Measurements from ENCODE around the gene CHTF18. TPM values are rescaled to one million over a fixed set of nuclear protein-coding genes. Genes with fewer than 3 reads are reported as not detected.

Gene CHTF18
- total RNA-seq, 1 donor from 2014 or later = 56.8 TPM

DNA sequence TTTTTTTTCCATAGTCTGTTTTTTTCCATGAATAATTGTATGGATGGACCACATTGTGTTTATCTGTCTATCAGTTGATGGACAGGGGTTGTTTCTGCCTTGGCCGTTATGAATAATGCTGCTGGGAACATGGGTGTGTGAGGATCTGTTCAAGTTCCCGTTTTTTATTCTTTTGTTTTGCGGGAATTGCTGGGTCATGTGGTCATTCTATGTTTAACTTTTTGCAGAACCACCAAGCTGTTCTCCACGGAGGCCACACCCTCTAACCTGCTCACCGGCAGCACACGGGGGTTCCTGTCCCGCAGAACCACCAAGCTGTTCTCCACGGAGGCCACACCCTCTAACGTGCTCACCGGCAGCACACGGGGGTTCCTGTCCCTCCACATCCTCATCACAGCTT lies 33.8 kb upstream of the CHTF18 start:
- Mint-ChIP-seq H3K4me1 (ENCODE audit: unreplicated experiment) (peaks cover 11% of the 10 kb centered on the region), H3K27ac (ENCODE audit: unreplicated experiment) (no peak overlapping the region), H3K27me3 (ENCODE audit: unreplicated experiment) (peaks cover 3% of the 10 kb centered on the region), H3K36me3 (ENCODE audit: low read depth, unreplicated experiment) (no peaks in the 10 kb centered on the region), H3K4me3 (ENCODE audit: unreplicated experiment) (no peak overlapping the region), H3K9me3 (ENCODE audit: unreplicated experiment) (no peaks in the 10 kb centered on the region)
- TF ChIP-seq, protein P1, sequence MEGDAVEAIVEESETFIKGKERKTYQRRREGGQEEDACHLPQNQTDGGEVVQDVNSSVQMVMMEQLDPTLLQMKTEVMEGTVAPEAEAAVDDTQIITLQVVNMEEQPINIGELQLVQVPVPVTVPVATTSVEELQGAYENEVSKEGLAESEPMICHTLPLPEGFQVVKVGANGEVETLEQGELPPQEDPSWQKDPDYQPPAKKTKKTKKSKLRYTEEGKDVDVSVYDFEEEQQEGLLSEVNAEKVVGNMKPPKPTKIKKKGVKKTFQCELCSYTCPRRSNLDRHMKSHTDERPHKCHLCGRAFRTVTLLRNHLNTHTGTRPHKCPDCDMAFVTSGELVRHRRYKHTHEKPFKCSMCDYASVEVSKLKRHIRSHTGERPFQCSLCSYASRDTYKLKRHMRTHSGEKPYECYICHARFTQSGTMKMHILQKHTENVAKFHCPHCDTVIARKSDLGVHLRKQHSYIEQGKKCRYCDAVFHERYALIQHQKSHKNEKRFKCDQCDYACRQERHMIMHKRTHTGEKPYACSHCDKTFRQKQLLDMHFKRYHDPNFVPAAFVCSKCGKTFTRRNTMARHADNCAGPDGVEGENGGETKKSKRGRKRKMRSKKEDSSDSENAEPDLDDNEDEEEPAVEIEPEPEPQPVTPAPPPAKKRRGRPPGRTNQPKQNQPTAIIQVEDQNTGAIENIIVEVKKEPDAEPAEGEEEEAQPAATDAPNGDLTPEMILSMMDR (IDR thresholded peaks at IDR 0.05; ENCODE audit: unreplicated experiment) = no peak
- DNase-seq (ENCODE audit: low spot score) = no peak

DNA sequence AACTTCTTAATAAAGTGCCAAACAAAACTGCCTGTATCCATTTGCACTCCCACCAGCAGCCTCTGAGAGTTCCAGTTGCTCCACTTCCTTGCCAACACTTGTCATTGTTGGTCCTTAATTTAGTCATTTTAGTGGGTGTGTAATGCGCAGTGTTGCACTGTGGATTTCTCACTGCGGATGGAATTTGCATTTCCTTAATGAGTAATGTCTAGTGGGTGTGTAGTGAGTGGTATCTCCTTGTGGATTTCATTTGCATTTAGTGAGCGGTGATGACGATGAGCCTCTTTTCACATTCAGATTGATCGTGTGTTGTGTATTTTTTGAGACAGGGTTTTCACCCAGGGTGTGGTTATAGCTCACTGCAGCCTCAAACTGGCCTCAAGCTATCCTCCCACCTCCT lies 32.0 kb upstream of the CHTF18 start:
- Mint-ChIP-seq H3K9me3 (ENCODE audit: unreplicated experiment) (no peaks in the 10 kb centered on the region), H3K27ac (ENCODE audit: unreplicated experiment) (no peak overlapping the region), H3K4me3 (ENCODE audit: unreplicated experiment) (no peak overlapping the region), H3K27me3 (ENCODE audit: unreplicated experiment) (peaks cover 3% of the 10 kb centered on the region), H3K4me1 (ENCODE audit: unreplicated experiment) (peaks cover 5% of the 10 kb centered on the region), H3K36me3 (ENCODE audit: low read depth, unreplicated experiment) (no peaks in the 10 kb centered on the region)
- no peak for DNase-seq (ENCODE audit: low spot score)
- TF ChIP-seq, protein P1 (IDR thresholded peaks at IDR 0.05; ENCODE audit: unreplicated experiment) = no peak

DNA sequence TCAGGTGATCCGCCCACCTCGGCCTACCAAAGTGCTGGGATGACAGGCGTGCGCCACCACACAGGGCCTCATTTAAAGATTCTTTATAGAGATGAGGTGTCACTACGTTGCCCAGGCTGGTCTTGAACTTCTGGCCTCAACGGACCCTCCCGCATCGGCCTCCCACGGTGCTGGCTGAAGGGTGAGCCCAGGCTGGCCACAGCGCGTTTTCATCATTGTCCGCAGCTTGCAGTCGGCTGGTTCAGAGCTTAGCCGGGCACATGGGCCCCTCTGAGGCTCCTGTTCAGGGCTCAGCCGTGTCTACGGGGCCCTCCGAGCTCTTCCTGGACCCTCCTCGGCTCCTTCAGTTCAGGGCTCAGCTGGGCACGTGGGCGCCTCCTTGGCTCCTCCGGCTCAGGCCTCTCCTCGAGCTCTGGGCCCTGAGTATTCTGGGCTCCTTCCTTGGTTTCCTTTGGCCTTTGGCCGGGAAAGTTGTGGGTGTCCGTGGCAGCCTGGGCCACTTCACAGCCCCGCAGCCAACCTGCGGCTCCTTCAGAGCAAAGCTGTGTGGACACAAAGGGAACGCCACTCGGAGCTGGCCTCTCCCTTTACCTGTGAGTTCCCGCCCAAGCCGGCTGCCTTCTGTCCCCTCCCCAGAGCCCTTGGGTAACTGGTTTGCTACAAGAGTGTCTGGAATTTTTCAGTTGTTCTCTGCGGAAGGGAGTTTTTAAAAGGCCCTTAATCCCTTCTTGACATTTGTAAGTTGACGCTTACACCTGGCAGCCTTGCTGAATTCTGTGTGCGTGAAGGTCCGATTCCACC lies 29.1 kb upstream of the CHTF18 start:
- Mint-ChIP-seq H3K4me3 (ENCODE audit: unreplicated experiment) (no peak overlapping the region), H3K4me1 (ENCODE audit: unreplicated experiment) (no peaks in the 10 kb centered on the region), H3K27ac (ENCODE audit: unreplicated experiment) (no peak overlapping the region), H3K36me3 (ENCODE audit: low read depth, unreplicated experiment) (no peaks in the 10 kb centered on the region), H3K9me3 (ENCODE audit: unreplicated experiment) (no peaks in the 10 kb centered on the region), H3K27me3 (ENCODE audit: unreplicated experiment) (peaks cover 3% of the 10 kb centered on the region)
- no peak for DNase-seq (ENCODE audit: low spot score)
- TF ChIP-seq, protein P1 (IDR thresholded peaks at IDR 0.05; ENCODE audit: unreplicated experiment) = no peak

DNA sequence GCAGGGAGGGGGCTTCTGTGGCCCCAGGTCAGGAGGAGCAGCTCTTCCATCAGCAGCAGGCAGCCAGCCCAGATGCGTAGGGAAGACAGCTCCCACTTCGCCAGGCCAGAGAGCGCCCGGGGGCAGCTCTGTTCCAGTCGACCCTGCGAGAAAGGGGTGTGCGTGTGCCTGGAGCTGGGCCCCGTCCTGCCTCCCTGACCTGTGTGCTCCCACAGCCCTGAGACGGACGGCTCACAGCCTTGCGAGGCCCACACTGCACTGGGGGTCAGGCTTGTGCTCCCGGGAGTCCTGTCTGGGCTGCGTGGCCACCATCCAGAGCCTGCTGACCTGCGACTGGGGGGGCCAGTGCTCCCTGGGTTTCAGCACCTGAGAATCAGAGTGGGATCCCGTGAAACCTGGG lies 28.4 kb upstream of the CHTF18 start:
- H3K4me3 Mint-ChIP-seq (ENCODE audit: unreplicated experiment) = no peak overlapping the region
- H3K9me3 Mint-ChIP-seq (ENCODE audit: unreplicated experiment) = no peaks in the 10 kb centered on the region
- no peak for DNase-seq (ENCODE audit: low spot score)
- TF ChIP-seq, protein P1 (IDR thresholded peaks at IDR 0.05; ENCODE audit: unreplicated experiment) = no peak
- no peaks in the 10 kb centered on the region for H3K36me3 Mint-ChIP-seq (ENCODE audit: low read depth, unreplicated experiment)
- no peak overlapping the region for H3K27ac Mint-ChIP-seq (ENCODE audit: unreplicated experiment)
- H3K4me1 Mint-ChIP-seq (ENCODE audit: unreplicated experiment) = no peaks in the 10 kb centered on the region
- H3K27me3 Mint-ChIP-seq (ENCODE audit: unreplicated experiment) = peaks cover 3% of the 10 kb centered on the region

DNA sequence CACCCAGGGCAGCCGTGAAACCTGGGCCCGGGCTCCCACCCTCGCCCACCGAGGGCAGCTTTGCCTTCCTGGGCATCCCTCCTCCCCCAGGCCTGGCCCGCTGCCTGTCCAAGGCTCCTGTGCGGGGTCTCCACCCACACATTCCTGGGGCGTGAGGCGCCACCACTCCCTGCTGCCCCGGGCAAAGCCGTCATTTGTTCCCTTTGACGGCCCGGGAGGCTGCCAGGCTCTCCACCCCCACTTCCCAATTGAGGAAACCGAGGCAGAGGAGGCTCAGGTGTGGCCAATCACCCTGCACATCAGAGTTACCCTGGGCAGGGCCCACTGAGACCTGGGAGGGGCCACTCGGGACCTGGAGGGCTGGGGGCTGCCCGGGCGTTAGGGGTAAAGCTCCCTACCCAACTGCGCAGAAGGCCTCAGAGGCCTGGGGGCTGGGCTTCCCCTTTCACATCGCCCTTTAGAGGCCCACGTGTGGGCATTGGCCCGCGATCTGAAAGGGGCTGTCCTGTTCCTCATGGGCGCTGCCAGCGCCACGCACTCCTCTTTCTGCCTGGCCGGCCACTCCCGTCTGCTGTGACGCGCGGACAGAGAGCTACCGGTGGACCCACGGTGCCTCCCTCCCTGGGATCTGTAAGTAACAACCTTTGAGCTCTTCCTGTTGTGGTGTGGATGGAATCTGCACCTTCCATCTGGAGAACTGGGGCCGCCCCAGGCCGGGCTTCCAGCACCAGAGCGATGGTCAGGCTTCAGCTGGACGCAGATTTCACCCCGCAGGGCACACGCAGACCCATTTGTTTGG lies 27.7 kb upstream of the CHTF18 start, which contains the start of gene MSLN:
Gene MSLN, plus strand, starts transcription at position 190 of the 799 bp plus-strand sequence. CDS start 1,947 bp downstream, outside the sequence.
- TF ChIP-seq, protein P1 (IDR thresholded peaks at IDR 0.05; ENCODE audit: unreplicated experiment) = no peak
- peaks cover 3% of the 10 kb centered on the region for H3K27me3 Mint-ChIP-seq (ENCODE audit: unreplicated experiment)
- H3K4me1 Mint-ChIP-seq (ENCODE audit: unreplicated experiment) = no peaks in the 10 kb centered on the region
- no peaks in the 10 kb centered on the region for H3K36me3 Mint-ChIP-seq (ENCODE audit: low read depth, unreplicated experiment)
- H3K27ac Mint-ChIP-seq (ENCODE audit: unreplicated experiment) = no peak within 1 kb of the TSS
- H3K4me3 Mint-ChIP-seq (ENCODE audit: unreplicated experiment) = no peak within 1 kb of the TSS
- no peak for DNase-seq (ENCODE audit: low spot score)
- H3K9me3 Mint-ChIP-seq (ENCODE audit: unreplicated experiment) = no peaks in the 10 kb centered on the region
